ENCODE measurements around the gene PKM. TPM values are rescaled to one million over a fixed set of nuclear protein-coding genes. Genes with fewer than 3 reads are reported as not detected.
"Not testable (repeated sequence)": the region's sequence is repeated elsewhere in the genome, so short reads cannot be mapped to it uniquely, and the experiment has no call there.

The PKM gene
- total and polyA plus RNA-seq, 2 experiments from 2014 or later = 1,894 to 2,578 TPM

GRCh38 chr15:72174551-72175165 lies 56.3 kb downstream of the PKM start:
- Histone ChIP-seq H3K36me3 (no peaks in the 10 kb centered on the region), H3K9me3 (ENCODE audit: low read depth) (no peaks in the 10 kb centered on the region), H3K4me3 (no peak overlapping the region), H3K27me3 (no peaks in the 10 kb centered on the region), H3K27ac (no peak overlapping the region), H3K4me1 (ENCODE audit: low read depth) (no peaks in the 10 kb centered on the region)
- no peak for DNase-seq (ENCODE audit: low read depth in 1 of 2, low spot score in 1 of 2)
- no peak for TF ChIP-seq CTCF (IDR thresholded peaks at IDR 0.05; ENCODE audit: low read depth, low read length)

- H3K4me1 ChIP-seq (ENCODE audit: low read depth) = no peaks in the 10 kb centered on the region
- H3K36me3 ChIP-seq = no peaks in the 10 kb centered on the region
- DNase-seq (ENCODE audit: low read depth in 1 of 2, low spot score in 1 of 2) = no peak
- no peaks in the 10 kb centered on the region for H3K9me3 ChIP-seq (ENCODE audit: low read depth)
- H3K4me3 ChIP-seq = no peak overlapping the region
- H3K27me3 ChIP-seq = no peaks in the 10 kb centered on the region
- no peak for TF ChIP-seq CTCF (IDR thresholded peaks at IDR 0.05; ENCODE audit: low read depth, low read length)
- no peak overlapping the region for H3K27ac ChIP-seq
Measured at GRCh38 chr15:72173864-72174550, 57.0 kb downstream of the PKM start.

GRCh38 chr15:72173401-72173800 lies 57.6 kb downstream of the PKM start:
- Histone ChIP-seq H3K4me1 (ENCODE audit: low read depth) (peaks cover 2% of the 10 kb centered on the region), H3K27ac (no peak overlapping the region), H3K27me3 (no peaks in the 10 kb centered on the region), H3K9me3 (ENCODE audit: low read depth) (no peaks in the 10 kb centered on the region), H3K4me3 (no peak overlapping the region), H3K36me3 (no peaks in the 10 kb centered on the region)
- DNase-seq (ENCODE audit: low read depth in 1 of 2, low spot score in 1 of 2) = no peak
- TF ChIP-seq CTCF (IDR thresholded peaks at IDR 0.05; ENCODE audit: low read depth, low read length) = no peak

GRCh38 chr15:72172796-72173195 lies 58.2 kb downstream of the PKM start:
- Histone ChIP-seq H3K36me3 (no peaks in the 10 kb centered on the region), H3K4me3 (no peak overlapping the region), H3K27me3 (no peaks in the 10 kb centered on the region), H3K9me3 (ENCODE audit: low read depth) (no peaks in the 10 kb centered on the region), H3K4me1 (ENCODE audit: low read depth) (peaks cover 6% of the 10 kb centered on the region), H3K27ac (no peak overlapping the region)
- no peak for DNase-seq (ENCODE audit: low read depth in 1 of 2, low spot score in 1 of 2)
- no peak for TF ChIP-seq CTCF (IDR thresholded peaks at IDR 0.05; ENCODE audit: low read depth, low read length)

- not testable (repeated sequence) for H3K27me3 ChIP-seq; H3K9me3 ChIP-seq (ENCODE audit: low read depth); H3K27ac ChIP-seq; H3K4me1 ChIP-seq (ENCODE audit: low read depth); H3K36me3 ChIP-seq; H3K4me3 ChIP-seq
- DNase-seq (ENCODE audit: low read depth in 1 of 2, low spot score in 1 of 2) = peak in 1 of 2 donors; percentile 14
Measured at GRCh38 chr15:72171978-72172377, 59.0 kb downstream of the PKM start.

- Histone ChIP-seq H3K4me1 (ENCODE audit: low read depth) (peaks cover 6% of the 10 kb centered on the region), H3K27me3 (no peaks in the 10 kb centered on the region), H3K27ac (no peak overlapping the region), H3K36me3 (no peaks in the 10 kb centered on the region), H3K9me3 (ENCODE audit: low read depth) (no peaks in the 10 kb centered on the region), H3K4me3 (no peak overlapping the region)
- TF ChIP-seq CTCF (IDR thresholded peaks at IDR 0.05; ENCODE audit: low read depth, low read length) = no peak
- no peak for DNase-seq (ENCODE audit: low read depth in 1 of 2, low spot score in 1 of 2)
Measured at GRCh38 chr15:72170691-72171090, 60.3 kb downstream of the PKM start.
